ENCODE data around the gene AUP1.

Gene AUP1

DNA sequence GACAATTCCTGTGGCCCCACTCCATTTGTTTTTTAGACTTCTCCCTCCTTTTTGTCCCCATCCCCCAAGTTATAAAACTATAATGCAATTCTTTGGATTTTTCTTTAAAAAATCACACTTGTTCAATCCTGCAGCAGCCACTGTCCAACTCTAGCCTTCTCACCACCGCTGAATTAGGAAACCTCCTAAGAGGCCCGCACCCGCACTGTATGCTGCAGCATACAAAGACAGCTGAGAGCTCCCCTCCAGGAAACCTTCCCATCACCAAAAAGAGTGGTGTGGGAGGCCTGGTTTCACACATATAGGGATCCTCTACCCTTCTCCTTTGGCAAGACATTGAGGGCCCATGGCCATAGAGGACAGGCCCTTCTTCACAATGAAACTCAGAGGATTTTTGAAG lies 24.9 kb downstream of the AUP1 start:
- H3K27ac ChIP-seq, result peak overlapping the region; percentile 96
- CTCF ChIA-PET, result interaction anchor here (1.9 kb wide), 1 partner anchor 22 kb away, joined by 7 read pairs; the partner anchor contains the start of genes CCDC142 and TTC31
- TF ChIP-seq, protein P1, sequence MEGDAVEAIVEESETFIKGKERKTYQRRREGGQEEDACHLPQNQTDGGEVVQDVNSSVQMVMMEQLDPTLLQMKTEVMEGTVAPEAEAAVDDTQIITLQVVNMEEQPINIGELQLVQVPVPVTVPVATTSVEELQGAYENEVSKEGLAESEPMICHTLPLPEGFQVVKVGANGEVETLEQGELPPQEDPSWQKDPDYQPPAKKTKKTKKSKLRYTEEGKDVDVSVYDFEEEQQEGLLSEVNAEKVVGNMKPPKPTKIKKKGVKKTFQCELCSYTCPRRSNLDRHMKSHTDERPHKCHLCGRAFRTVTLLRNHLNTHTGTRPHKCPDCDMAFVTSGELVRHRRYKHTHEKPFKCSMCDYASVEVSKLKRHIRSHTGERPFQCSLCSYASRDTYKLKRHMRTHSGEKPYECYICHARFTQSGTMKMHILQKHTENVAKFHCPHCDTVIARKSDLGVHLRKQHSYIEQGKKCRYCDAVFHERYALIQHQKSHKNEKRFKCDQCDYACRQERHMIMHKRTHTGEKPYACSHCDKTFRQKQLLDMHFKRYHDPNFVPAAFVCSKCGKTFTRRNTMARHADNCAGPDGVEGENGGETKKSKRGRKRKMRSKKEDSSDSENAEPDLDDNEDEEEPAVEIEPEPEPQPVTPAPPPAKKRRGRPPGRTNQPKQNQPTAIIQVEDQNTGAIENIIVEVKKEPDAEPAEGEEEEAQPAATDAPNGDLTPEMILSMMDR (conservative IDR thresholded peaks at IDR 0.05; ENCODE audit: low read depth), result no peak
- no peak for DNase-seq (ENCODE audit: low spot score)
- POLR2A ChIA-PET (ENCODE audit: low non-redundant PET), result interaction anchor here (0.6 kb wide), 1 partner anchor 33 kb away, joined by 6 read pairs; no protein-coding TSS in a partner anchor

DNA sequence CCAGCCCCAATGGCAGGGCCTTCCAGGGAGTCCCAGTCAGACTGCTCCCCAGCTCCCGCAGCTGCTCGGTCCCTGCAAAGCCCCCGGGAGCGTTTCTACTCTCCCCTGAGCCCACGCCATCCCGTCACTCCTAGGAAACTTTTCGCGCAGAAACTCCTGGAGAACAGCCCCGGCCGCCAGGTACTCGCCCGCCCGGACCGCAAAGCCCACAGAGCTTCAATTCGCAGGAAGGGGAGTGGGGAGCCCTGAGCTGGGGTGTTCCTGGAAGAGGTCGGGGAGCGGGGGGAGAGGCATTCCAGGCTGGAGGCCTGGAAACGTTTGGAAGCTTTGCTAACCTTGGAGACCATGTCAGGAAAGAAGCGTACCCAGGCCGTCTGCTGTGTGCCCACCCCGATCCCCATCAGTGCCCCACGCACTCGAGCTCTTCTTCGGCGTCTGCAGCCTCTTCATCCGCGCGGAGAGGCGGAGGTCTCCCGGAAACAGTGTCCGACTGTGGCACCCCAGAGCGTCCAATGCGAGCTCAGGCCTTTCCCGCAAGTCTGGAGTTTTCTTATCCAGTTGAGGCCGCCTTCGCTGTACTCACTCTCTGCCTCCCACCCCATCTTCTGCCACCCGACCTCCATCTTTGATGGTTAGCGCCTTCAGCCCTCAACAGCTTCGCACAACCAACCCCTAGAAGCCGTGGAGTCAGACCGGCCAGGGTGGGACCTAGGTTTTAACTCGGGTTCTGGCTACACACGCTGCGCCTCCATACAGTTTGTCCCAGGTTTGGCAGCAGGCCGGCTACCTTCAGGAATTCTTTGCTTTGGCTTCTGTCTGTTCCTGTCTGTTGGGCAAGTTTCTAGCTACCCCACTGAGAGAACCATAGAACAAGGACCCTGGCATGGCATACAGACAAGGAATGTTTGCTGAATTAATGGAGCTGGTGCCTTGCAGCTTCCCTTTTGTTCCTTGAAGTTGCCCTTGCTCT lies 25.7 kb downstream of the AUP1 start:
- ChIA-PET CTCF (interaction anchor here (0.6 to 1.9 kb wide), 4 partner anchors 10 to 96 kb away, joined by 3 to 7 read pairs (median 3); partner anchors contain the start of genes CCDC142 and TTC31), POLR2A (ENCODE audit: low non-redundant PET) (interaction anchor here (0.9 to 1.0 kb wide), 3 partner anchors 20 to 25 kb away, joined by 3 to 4 read pairs (median 3); no protein-coding TSS in a partner anchor)
- TF ChIP-seq, protein P1 (conservative IDR thresholded peaks at IDR 0.05; ENCODE audit: low read depth), result no peak
- H3K27ac ChIP-seq, result peak overlapping the region; percentile 96
- no peak for DNase-seq (ENCODE audit: low spot score)

DNA sequence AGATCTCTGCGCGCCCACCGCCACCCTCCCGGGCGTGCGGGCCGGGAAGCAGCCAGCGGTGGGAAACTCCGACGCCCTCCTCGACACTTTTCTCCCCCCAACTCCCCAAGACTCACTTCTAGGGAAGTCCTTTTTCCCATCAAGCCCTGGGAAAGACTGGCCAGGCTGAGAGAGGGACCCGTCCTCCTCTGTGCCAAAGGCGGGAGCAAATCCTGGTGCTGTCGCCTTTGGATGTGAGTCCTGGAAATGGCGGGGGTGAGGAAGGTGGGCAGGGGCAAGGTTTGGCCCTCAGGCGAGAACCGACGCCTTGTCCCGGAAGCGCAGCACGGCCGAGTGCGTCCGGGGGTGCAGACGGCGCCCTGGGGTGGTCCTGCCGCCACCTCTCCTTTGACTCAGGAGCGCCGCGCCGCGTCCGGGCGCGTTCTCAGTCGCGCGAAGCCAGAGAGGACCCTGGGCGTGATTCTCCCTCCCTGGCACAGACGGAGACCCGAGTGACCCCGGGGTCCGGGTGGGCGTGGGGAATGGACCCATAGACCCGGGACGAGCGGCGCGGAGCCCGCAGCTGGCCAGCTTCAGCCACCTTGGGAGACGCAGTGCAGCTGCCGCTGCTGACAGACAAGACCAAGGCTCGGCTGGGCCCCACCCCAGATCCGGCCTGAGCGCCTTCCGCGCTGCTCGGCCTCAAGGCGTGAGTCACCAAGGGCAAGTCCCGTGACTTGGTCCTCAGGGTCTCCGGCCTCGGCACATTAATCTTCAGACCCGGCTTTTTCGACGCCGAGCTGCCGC lies 26.6 kb downstream of the AUP1 start:
- ChIA-PET CTCF (interaction anchor here (0.6 to 1.9 kb wide), 4 partner anchors 11 to 99 kb away, joined by 3 to 7 read pairs (median 3); partner anchors contain the start of genes CCDC142 and TTC31), POLR2A (ENCODE audit: low non-redundant PET) (interaction anchor here (0.9 to 1.0 kb wide), 3 partner anchors 19 to 26 kb away, joined by 3 to 4 read pairs (median 3); no protein-coding TSS in a partner anchor)
- peak overlapping the region; percentile 96 for H3K27ac ChIP-seq
- TF ChIP-seq, protein P1 (conservative IDR thresholded peaks at IDR 0.05; ENCODE audit: low read depth), result peak; percentile 49
- peak; percentile 75 for DNase-seq (ENCODE audit: low spot score)

DNA sequence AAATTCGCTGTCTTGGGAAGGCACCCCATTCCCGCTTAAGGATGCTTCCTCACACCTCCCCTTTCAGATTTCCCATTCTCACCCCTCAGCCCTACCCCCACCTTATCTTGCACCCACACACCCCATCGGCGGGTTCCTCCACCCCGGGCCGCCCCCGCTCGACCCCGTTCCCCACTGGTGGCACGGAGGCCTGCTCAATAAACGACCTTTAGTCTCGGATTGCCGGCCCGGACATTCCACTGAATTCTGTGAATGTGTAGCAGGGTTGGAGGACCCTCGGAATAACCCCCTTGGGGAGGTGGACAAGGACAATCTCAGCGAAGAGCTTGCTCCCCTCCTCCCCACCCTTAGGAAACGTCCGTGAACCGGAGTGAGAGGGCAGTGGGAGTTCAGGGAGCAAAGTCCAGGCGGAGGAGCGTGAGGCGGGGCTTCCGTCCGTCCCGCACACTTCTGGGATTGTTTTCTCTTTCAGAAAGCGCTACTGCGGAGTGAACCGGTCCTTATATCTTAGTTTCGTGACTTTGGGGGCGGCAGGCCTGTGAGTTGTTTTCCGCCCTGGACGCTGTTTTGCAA lies 27.3 kb downstream of the AUP1 start:
- TF ChIP-seq, protein P1 (conservative IDR thresholded peaks at IDR 0.05; ENCODE audit: low read depth), result no peak
- peak overlapping the region; percentile 96; the same call in 1 of the 2 replicates for H3K27ac ChIP-seq
- ChIA-PET POLR2A (ENCODE audit: low non-redundant PET) (no interaction called here), CTCF (interaction anchor here (0.6 kb wide), 1 partner anchor 43 kb away, joined by 3 read pairs; no protein-coding TSS in a partner anchor)
- no peak for DNase-seq (ENCODE audit: low spot score)

DNA sequence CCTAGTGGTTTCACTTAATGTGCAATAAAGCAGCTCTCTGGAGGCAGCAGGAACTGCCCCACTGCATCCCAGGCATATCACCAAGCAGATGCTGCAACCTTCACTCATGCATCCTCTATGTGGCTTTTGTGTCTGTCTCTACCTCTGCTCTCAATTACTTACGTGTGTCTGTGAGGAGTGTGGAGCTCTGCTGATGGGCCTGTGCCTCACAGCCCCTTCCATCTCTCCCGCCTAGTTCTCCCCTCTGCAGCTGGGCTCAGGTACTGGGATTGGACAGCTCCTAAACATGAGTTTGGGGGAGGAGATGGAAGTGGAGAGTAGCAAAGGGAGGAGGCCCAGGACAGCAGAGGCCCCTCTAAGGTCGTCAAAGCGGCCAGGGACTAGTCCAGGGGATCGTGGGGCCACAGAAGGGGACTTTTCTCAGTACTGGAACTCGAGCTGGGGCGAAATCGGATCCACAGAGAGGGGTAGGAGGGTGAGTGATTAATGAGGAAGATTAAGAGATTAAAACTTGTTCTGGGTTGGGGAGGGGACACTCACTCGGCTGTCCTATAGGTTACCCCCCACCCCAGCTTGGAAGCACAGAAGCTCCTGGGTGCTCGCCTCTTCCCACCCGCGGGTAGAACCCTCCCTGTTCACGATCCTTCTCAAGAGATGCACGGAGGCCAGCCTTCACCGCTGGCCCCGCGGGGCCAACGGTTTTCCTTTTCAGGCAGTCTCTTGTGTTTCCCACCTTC lies 28.0 kb downstream of the AUP1 start:
- POLR2A ChIA-PET (ENCODE audit: low non-redundant PET), result no interaction called here
- TF ChIP-seq, protein P1 (conservative IDR thresholded peaks at IDR 0.05; ENCODE audit: low read depth), result no peak
- CTCF ChIA-PET, result interaction anchor here (0.6 to 1.8 kb wide), 2 partner anchors 19 to 43 kb away, joined by 3 to 9 read pairs; partner anchors contain the start of genes CCDC142 and TTC31
- no peak for DNase-seq (ENCODE audit: low spot score)
- no peak overlapping the region for H3K27ac ChIP-seq

Data from RWPE1 (cell line).